Stimulated activated CD4-positive, alpha-beta T cell treated with anti-CD3 and anti-CD28 coated beads, Interleukin-2, amount 100 ng/mL, for 48 hours (primary cell): ENCODE results near the gene CDCP2.
A peak's percentile ranks its signal among the peaks of the same experiment; 100 is the strongest.

Experiments
- DNase-seq, 2 donors: peaks; one replicate each; pipeline ENCODE4 v3.0.0-alpha.2; 2020

The CDCP2 gene

GRCh38 chr1:54152696-54153095, at the start of gene CDCP2:
Gene CDCP2 (minus strand): TSS chr1:54153000. CDS start chr1:54152922, 78 bp downstream.
- DNase-seq: no peak

GRCh38 chr1:54200519-54200997, 47.8 kb upstream of the CDCP2 start:
- no peak for DNase-seq

- DNase-seq: peak; percentile 85 to 88
Measured at GRCh38 chr1:54199765-54200518, 47.1 kb upstream of the CDCP2 start, which contains the start of the genes CYB5RL and MRPL37. Gene CYB5RL (minus strand): TSS chr1:54200030. CDS start chr1:54195616, 4,414 bp downstream. Gene MRPL37 (plus strand): TSS chr1:54200167. CDS start chr1:54200244, 77 bp downstream.

- no peak for DNase-seq
Measured at GRCh38 chr1:54199151-54199764, 46.5 kb upstream of the CDCP2 start.

GRCh38 chr1:54193453-54193852, 40.7 kb upstream of the CDCP2 start:
- no peak for DNase-seq

- no peak for DNase-seq
Measured at GRCh38 chr1:54191525-54191924, 38.7 kb upstream of the CDCP2 start.

GRCh38 chr1:54190526-54190925, 37.7 kb upstream of the CDCP2 start:
- DNase-seq: no peak

- no peak for DNase-seq
Measured at GRCh38 chr1:54188291-54188690, 35.5 kb upstream of the CDCP2 start.

GRCh38 chr1:54186056-54186455, 33.3 kb upstream of the CDCP2 start:
- no peak for DNase-seq

- DNase-seq: no peak
Measured at GRCh38 chr1:54180701-54181360, 28.0 kb upstream of the CDCP2 start.

- no peak for DNase-seq
Measured at GRCh38 chr1:54178296-54179070, 25.7 kb upstream of the CDCP2 start.

GRCh38 chr1:54177726-54178125, 24.9 kb upstream of the CDCP2 start:
- no peak for DNase-seq

- no peak for DNase-seq
Measured at GRCh38 chr1:54176621-54177327, 24.0 kb upstream of the CDCP2 start.

- no peak for DNase-seq
Measured at GRCh38 chr1:54174106-54174505, 21.3 kb upstream of the CDCP2 start.

- DNase-seq: no peak
Measured at GRCh38 chr1:54173681-54174080, 20.9 kb upstream of the CDCP2 start.

GRCh38 chr1:54172614-54173599, 20.1 kb upstream of the CDCP2 start:
- no peak for DNase-seq

GRCh38 chr1:54171606-54172005, 18.8 kb upstream of the CDCP2 start:
- no peak for DNase-seq

- no peak for DNase-seq
Measured at GRCh38 chr1:54171016-54171415, 18.2 kb upstream of the CDCP2 start.

GRCh38 chr1:54169068-54169467, 16.3 kb upstream of the CDCP2 start:
- no peak for DNase-seq

GRCh38 chr1:54168206-54168965, 15.6 kb upstream of the CDCP2 start:
- DNase-seq: no peak
